ENCODE data around the gene PAEP.

Gene PAEP

DNA sequence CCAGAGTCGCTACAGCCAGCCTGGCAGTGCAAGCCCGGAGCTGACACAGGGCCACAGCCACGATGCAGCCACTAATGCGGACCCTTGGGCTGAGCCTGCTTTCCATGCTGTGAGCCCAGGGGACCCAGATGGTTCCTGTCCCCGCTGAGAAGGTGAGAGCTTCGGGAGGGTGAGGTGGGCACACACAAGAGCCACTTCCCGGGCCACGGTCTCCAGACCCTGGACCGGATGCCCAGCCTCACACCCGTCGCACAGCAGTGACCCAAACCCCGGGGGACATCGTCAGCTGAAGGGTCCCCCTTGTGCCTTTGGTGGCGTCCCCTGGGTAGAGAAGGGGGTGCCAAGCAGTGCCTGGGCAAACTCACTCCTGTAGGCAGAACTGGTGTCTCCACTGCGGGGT is 13.4 kb downstream of the PAEP start:
- DNase-seq (ENCODE audit: low read depth in 4 of 4, low spot score in 1 of 4) = no peak

DNA sequence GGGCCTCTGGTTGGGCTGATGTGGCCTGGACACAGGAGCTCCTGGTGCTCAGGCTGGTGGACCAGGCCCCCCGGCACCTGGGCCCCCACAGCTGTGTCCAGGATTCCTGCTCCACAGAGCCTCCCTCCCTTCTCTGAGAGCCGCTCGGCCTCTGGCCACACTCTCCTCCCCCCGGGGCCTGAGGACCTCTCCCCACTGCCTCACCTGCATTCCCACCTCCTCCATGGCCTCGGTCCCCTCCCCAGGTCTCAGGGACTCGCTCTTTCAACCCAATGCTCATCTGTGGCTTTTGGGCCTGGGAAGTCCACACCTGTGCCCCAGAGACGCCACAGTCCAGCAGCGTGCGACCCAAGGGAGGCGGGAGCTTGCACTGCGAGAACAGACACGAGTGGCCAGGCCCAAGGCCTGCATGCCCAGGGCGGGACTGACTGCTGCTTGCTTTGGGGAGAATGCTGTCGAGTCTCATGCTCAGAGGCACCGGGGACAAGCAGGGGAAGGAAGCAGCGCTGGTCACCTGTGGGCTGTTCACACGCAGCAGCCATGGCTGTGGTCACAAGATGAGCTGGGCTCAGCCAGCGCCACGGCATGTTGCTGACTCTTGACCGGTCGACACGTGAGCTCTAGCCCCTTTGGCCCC is 14.6 kb downstream of the PAEP start:
- no peak for DNase-seq (ENCODE audit: low read depth in 4 of 4, low spot score in 1 of 4)

DNA sequence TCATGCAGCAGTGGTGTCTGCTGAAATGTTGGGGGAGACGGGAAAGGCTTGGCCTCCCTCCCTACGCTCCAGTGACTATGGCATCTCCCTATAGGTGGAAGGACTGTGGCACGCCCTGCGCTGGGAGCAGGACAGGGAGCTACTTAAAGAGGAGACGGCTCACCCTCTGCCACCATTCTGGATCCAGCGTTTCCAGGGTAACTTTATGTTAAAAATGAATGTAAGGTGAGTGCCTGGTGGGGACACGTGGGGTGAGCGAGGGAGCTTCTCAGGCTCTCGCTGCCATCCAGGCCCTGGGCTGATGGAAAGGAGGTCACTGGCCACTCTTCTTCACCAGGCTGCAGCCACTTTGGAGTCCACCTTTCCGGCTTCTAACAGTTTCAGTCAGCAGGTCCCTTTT is 15.7 kb downstream of the PAEP start:
- no peak for DNase-seq (ENCODE audit: low read depth in 4 of 4, low spot score in 1 of 4)

DNA sequence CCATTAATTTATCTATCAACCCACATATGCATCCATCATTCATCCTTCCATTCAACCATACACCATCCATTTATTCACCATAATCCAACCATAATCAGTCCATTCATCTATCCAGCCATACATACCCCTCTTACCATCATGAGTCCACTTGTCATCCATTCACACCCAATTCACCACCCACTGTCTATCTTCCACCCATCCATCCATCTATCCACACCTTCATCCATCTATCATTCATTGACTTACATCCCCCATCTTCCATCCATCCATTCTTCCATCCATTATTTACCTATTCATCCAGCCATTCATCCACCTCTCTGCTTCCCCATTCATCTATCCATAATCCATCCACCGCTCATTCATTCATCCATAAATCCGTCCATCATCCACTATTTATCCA is 17.8 kb downstream of the PAEP start:
- no peak for DNase-seq (ENCODE audit: low read depth in 4 of 4, low spot score in 1 of 4)

DNA sequence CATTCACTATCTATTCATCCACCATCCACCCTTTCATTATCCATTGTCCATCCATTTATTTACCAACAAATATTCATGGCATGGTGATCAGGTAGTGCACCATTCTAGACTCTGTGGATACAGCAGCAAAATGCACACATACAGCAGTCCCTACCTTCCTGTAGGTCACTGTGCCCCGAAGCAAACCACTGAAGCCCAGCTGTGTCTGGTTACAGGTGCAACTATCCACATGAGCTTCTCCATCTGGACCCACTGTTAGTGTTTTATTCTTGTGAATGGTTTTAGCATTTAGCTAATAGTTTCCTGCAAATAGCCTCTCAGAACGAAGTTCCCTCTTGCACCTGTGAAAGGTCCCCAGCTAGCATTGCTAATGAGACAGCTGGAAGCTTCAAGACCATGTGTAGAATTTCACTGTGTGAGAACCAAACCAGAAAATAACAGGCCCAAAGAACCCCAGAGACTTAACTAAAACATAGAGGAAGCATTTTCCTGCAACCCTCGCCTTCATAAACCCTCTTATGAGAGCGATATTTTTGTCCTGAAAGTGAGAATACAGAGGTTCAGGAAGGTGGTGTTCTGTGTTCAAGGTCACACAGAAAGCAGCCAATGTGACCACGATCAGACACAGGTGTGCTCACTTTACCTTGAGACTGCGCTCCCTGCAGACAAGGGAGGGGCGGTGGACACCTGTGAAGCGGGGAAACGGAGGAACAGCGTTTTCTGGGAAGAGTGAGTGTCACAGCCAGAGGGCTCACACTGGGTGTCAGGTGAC is 18.5 kb downstream of the PAEP start:
- DNase-seq (ENCODE audit: low read depth in 4 of 4, low spot score in 1 of 4) = no peak

DNA sequence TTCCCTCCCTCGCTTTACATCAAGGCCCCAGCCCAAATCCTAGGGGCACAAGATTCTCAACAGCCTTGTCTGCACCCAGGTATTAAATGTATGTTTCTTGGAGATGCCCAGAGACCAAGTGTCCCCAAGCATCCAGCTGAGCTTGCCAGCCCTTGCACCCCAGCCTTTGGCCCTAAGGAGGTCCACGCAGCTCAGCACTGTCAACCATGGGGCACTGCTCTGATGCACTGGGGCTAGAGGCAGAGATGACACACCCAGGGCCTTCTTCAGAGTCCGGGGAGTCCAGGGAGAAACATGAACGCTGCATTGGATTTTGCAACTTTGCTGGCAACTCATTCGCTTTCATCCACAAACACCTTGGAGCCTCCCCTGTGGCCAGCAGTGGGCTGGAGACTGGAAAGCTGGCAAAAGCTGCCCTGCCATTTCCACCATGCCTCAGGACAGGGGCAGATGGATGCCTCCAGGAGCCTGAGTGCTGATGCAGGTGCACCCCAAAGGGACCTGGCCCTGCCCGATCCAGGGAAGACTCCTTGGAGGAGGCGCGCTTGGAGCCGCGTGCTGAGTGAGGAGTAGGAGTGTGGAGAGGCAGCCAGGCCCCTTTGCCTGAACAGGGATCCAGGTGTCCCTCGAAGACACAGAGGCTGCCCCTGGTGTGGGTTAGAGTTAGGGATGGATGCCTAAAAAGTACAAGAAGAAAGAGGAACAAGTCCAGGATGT is 19.3 kb downstream of the PAEP start:
- DNase-seq (ENCODE audit: low read depth in 4 of 4, low spot score in 1 of 4) = no peak

DNA sequence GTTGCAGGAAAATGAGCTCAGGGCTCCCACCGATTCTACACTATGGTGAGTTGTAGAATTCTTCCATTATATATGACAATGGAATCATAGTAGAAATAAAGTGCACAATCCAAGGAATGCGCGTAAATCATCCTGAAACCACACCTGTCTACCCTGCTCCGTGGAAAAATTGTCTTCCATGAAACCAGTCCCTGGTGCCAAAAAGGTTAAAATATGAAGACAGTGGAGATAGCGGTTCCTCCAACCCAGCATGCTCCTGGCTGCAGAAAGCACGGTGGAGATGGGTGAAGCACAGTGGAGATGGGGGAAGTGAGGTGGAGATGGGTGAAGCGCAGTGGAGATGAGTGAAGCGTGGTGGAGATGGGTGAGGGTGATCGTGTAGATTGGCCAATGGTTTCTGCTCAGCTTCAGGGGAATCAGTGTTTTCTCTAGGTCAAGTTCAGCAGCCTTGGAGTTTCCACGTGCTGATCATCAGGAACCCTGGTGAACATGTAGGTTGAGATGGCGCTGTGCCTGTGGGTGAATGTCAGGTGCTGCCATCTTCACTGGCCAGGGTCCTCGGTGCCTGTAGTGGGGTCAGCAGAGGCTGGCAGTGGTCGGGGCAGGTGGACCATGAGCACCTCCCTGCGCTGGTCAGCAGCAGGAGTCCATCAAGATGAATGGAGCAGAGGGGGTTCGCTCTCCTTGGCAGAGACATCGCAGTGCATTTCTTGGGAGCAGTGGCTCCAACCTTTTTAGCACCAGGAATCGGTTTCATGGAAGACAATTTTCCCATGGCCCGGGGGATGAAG is 20.3 kb downstream of the PAEP start:
- no peak for DNase-seq (ENCODE audit: low read depth in 4 of 4, low spot score in 1 of 4)

DNA sequence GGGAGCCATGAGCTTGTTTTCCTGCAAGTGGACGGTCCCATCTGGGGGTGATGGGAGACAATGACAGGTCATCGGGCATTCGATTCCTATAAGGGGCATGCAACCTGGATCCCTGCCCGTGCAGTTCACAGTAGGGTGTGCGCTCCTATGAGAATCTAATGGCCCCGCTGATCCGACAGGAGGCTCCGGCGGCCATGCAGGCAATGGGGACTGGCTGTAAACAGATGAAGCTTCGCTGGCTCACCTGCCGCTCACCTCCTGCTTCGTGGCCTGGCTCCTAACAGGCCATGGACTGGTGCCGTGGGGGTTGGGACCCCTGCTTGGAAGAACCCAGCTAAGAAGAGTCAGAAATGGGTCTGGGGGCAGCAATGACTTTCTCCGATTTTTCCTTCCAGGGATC is 21.0 kb downstream of the PAEP start:
- DNase-seq (ENCODE audit: low read depth in 4 of 4, low spot score in 1 of 4) = no peak

DNA sequence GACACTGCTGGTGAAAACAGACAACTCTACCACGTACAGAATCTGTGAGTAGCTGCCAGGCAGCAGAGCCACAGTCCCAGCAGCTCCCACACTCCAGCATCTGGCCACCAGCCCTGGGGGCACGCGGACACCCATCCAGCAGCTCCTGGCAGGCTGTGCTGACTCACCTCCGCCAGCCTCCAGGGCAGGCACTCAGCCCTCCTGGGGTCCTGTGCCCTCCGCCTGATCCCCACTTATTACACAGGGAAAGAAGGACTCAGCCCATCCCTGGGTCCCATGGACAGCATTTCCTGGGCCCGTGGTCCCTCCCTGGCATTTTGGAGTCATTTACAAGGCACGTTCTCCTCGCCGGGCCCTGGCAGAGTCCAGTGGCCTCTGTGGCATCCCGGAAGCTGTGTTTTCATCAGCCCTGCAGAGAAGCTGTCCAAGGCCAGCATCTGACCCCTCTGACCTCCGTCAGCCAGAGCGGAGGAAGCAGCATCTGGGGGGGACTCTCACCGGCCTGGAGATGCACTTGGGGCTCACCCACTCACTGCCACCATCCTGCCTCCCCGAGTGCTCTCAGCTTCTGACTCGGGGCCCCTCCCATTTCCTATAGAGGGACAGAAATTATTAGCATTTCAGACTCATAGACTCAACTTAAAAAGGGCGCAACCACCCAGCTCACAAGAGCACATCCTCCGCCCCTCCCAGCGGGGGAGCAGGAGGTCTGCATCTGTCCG is 21.6 kb downstream of the PAEP start:
- no peak for DNase-seq (ENCODE audit: low read depth in 4 of 4, low spot score in 1 of 4)

DNA sequence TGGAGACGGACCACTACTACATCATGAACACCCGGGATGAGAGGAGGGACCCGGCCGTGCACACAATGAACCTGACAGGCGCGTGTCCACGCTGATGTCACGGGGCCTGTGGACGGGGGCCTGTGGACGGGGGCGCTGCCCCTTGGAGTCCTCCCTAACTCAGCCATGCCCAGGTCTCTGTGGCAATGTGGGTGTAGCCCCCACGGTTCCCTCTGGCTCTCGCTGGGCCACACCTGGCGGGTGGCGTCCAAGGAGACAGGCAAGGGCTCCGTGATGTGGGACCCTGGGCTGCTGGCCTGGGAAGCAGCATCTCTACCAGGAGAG is 22.1 kb downstream of the PAEP start:
- DNase-seq (ENCODE audit: low read depth in 4 of 4, low spot score in 1 of 4) = no peak

DNA sequence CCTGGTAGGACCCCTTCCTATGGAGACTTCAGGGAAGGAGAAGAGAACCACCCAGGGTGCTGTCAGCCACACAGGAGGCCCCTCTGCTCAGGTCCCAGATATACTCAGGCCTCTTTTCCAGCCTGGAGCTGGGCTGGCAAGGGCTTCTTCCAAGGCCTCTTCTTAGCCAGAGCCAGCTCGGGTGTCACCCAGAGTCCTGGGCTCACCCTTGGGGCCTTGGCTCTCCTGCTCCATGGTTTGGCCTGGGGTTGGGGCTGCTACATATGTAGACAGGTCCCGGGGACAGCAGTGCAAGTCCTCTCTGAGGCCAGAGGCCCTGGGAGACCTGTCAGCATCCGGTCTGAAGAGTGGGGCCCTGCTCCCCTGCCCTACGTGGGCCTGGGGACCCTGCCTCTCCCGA is 22.8 kb downstream of the PAEP start:
- no peak for DNase-seq (ENCODE audit: low read depth in 4 of 4, low spot score in 1 of 4)

DNA sequence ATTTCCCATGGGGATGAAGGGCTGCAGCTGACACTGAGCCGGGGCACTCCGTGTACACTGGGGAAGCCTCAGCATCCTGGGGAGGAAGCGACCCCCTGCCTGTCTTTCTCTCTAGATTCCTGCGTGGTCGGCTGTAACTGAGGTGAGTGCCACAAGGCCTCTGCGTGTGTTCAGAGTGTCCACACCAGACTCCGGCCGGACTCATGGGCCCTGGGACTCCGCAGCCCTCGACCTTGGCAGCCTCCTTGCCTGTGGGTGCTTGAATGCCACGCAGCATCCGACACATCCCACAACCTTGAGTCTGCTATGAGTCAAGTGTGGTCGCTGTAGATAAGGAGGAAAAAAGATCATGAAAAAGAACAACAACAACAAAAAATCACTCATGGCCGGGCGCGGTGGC is 23.4 kb downstream of the PAEP start:
- DNase-seq (ENCODE audit: low read depth in 4 of 4, low spot score in 1 of 4) = no peak

DNA sequence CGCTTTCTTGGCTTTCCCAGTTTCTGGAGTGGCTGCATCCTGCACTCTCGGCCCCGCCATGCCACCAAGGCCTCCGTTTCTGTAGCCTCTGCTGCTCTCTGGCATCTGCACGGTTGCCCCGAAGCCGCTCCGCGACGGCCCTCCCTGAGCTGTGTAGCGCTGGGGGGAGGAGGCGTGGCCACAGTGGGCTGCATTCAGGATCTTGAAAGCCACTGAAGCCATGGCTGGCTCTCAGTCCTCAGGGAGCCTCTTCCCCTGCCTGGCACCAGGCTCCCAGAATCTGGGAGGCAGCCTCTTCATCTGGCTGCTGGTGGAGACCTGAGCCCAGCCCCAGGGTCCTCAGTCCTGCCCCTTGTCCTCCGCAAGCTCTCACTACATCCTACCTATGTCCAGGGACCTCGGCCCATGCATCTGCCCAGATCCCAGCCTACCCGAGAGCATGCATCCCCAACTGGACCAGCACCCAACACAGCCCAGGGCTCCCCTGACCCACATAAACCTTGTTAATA is 25.1 kb downstream of the PAEP start:
- DNase-seq (ENCODE audit: low read depth in 4 of 4, low spot score in 1 of 4) = no peak

DNA sequence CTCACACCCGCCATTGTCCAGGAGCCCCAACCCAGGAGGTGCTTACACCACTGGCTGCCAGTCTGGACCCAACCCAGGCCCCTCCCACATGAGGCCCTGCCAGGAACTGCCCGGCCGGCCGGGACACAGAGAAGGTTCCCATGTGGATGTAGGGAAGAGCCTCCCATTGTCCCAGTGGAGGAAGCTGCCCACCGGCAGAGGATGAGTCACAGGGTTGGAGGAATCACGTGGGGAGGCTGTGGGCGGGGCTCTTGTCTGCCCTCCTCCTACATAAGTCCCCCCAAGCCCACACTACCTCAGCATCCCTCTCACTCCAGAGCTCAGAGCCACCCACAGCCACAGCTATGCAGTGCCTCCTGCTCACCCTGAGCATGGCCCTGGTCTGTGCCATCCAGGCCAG is 26.1 kb downstream of the PAEP start:
- no peak for DNase-seq (ENCODE audit: low read depth in 4 of 4, low spot score in 1 of 4)

DNA sequence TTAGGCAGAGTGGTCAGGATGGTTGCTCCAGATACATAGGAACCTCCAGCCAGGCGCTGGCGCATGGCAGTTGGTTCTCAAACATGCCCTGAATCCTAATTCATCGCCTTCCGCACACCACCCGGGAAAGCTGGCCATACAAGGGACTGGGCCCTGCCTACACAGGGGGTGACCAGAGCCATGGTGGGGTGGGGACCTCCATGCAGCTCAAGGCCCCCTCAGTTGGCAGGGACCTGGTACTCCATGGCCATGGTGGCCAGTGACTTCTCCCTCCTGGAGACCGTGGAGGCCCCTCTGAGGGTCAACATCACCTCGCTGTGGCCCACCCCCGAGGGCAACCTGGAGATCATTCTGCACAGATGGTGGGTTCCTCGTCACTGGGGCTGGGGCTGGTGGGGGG is 26.8 kb downstream of the PAEP start:
- no peak for DNase-seq (ENCODE audit: low read depth in 4 of 4, low spot score in 1 of 4)

DNA sequence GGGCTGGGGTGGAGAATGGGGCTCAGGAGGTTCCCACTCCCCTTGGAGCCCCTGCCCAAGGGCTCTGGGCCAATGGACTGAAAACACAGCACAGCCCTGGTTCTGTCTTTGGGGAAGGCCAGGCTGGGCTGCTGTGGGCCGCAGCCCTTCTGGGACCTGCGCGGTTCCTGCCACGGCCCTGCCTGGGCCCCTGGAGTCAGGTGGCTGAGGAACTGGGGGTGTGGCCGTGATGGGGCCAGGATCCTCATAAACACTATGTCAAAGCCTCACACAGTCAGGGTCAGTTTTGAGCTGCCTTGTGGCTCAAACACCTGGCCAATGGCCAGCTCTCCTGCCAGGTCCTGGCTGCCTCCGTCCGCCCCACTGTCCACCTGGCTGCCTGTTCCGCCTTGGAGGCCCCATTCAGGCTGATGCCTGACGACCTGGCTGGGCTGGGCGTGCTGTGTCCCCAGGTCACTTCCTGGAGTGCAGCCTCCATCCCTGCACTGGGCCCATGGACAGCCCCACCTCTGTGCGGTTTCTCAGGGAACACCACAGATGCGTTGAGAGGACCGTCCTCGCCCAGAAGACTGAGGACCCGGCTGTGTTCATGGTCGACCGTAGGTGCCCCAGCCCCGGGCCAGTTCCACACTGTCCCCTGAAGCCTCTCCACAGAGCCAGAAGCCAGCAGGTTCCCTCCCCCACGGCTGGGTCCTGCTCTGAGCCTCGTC is 27.5 kb downstream of the PAEP start:
- DNase-seq (ENCODE audit: low read depth in 4 of 4, low spot score in 1 of 4) = no peak

DNA sequence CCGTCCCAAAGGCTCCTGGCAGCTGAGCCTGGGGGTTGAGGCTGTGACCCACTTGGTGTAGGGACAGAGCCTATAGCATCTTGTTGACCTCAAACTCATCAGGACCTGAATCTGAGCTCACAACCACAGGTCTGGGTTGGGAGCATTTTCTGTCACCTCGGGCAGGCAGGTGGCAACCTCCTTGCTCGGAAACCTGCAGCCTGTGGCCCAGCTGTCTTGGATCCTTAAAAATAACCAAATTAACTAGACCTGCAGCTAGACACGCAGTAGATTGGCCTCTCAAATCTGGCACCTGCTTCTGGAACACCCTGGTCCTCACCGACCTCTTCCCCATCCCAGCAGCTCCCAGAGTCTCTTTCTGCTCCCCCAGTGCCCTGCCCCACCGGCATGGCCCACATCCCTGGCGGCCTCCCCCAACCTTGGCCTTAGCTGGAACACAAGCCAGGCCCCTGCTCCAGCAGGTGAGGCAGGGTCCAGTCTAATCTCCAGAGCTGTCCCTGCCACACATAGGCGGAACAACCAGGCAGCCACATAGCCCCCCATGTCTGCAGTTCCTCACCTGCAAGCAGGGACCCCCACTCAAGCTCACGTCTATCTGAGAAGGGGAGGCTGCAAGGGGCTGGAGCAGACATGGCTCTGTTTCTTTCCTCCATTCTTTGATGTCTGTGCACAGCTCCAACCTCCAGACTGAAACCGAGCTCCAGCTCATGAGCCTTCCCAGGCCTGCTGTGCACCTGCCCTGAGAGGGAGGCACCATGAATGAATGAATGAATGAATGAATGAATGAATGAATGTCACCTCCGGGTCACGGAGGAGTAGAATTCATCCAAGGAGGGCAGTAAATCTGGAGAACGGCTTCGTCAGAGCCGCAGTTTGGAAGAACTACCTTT is 28.3 kb downstream of the PAEP start:
- no peak for DNase-seq (ENCODE audit: low read depth in 4 of 4, low spot score in 1 of 4)

DNA sequence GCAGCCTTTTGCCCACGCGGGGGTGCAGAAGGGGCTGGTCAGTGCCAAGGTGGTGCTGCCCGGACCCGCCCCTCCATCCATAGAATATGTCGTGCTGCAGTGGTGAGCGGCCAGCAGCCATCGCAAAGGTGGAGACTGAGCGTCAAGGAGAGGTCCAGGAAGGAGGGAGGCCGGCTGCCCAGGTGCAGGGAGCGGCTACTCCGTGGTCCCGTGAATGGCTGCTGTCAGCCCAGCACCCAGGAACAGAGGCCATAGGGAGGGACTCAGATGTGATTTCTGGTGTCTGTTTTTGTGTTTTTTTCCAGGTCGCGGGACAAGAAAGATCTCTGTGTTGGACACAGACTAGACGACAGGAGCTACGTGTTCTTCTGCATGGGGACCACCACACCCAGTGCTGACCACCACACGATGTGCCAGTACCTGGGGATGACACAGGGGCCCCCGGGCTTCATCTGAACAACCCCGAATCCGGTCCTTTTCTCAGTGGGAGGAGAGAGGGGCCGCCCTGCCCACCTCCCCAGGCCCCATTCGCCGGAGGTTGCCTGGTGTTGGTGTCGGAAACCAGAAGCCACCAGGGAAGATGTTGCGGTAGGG is 29.0 kb downstream of the PAEP start:
- no peak for DNase-seq (ENCODE audit: low read depth in 4 of 4, low spot score in 1 of 4)
